ENCODE measurements around the gene GRK3. TPM values are rescaled to one million over a fixed set of nuclear protein-coding genes. Genes with fewer than 3 reads are reported as not detected.

GRK3 gene
- total RNA-seq, 1 donor from 2014 or later = 66.7 TPM

- intact Hi-C loops (cut with micrococcal nuclease) = no loop called here
Observed at GRCh38 chr22:25765801-25766200, 201.3 kb downstream of the GRK3 start.

GRCh38 chr22:25766418-25766817 lies 201.9 kb downstream of the GRK3 start:
- CTCF ChIA-PET = no interaction called here
- ATAC-seq (ENCODE audit: low read depth) = no peak
- Mint-ChIP-seq H3K4me3 (no peak overlapping the region), H3K9me3 (peaks cover 17% of the 10 kb centered on the region), H3K27me3 (peaks cover 2% of the 10 kb centered on the region), H3K36me3 (ENCODE audit: low read depth) (no peaks in the 10 kb centered on the region), H3K4me1 (peaks cover 7% of the 10 kb centered on the region), H3K27ac (no peak overlapping the region)
- intact Hi-C loops (cut with micrococcal nuclease) = no loop called here
- POLR2A ChIA-PET = no interaction called here
- TF ChIP-seq CTCF (IDR thresholded peaks at IDR 0.05) = no peak
- no peak for DNase-seq

More at GRCh38 chr22:25765801-25766200, 201.3 kb downstream of the GRK3 start:
- ChIA-PET CTCF (no interaction called here), POLR2A (no interaction called here)
- Mint-ChIP-seq H3K4me3 (no peak overlapping the region), H3K9me3 (peaks cover 17% of the 10 kb centered on the region), H3K27ac (no peak overlapping the region), H3K4me1 (peaks cover 7% of the 10 kb centered on the region), H3K36me3 (ENCODE audit: low read depth) (no peaks in the 10 kb centered on the region), H3K27me3 (peaks cover 2% of the 10 kb centered on the region)
- ATAC-seq (ENCODE audit: low read depth) (no peak), DNase-seq (no peak)
- no peak for TF ChIP-seq CTCF (IDR thresholded peaks at IDR 0.05)

DNA sequence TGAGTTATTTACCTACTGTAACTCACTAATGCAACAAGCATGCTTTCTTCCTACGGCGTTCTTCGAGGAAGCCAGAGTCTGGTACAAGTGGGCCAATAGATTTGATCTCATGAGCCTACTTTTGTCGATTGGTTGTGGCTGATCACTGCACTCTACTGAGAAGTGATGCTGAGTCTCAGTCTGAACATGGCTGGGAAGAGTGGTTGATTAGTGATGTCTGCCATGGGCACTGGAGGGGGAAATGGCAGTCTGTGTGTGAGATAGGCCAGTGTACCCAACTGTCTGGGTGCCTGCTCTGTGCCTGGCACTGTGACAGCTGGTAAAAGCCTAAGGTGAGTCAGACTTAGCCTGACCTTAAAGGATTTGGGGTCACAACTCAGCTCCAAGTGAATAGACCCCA lies 205.9 kb downstream of the GRK3 start:
- POLR2A ChIA-PET = no interaction called here
- ATAC-seq (ENCODE audit: low read depth) (no peak), DNase-seq (no peak)
- Mint-ChIP-seq H3K27me3 (peaks cover 2% of the 10 kb centered on the region), H3K9me3 (peaks cover 17% of the 10 kb centered on the region), H3K36me3 (ENCODE audit: low read depth) (no peaks in the 10 kb centered on the region), H3K4me1 (peaks cover 12% of the 10 kb centered on the region), H3K27ac (no peak overlapping the region), H3K4me3 (no peak overlapping the region)
- CTCF ChIA-PET = no interaction called here
- no peak for TF ChIP-seq CTCF (IDR thresholded peaks at IDR 0.05)
- intact Hi-C loops (cut with micrococcal nuclease) = loop anchor here (5.0 kb wide), 3 partner anchors 68 to 323 kb away; no protein-coding TSS in a partner anchor

DNA sequence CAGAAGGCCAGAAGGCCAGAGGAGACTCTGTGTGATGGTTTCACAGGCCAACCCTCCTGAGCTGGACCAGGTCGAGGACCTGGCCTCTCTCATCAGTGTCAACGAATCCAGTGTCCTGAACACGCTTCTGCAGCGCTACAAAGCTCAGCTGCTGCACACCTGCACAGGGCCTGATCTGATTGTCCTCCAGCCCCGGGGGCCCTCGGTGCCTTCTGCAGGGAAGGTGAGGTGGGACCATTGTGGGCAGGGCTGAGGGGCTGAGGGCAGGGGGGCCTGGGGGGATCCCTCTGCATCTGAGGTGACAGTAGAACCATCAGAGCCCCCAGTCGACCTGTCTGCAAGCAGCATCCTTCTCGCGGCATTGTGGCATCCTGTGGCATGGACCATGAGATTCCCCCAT lies 207.8 kb downstream of the GRK3 start:
- intact Hi-C loops (cut with micrococcal nuclease) = loop anchor here (2.0 to 5.0 kb wide), 4 partner anchors 70 to 569 kb away; no protein-coding TSS in a partner anchor
- no peak for TF ChIP-seq CTCF (IDR thresholded peaks at IDR 0.05)
- H3K27ac Mint-ChIP-seq = no peak overlapping the region
- peaks cover 12% of the 10 kb centered on the region for H3K4me1 Mint-ChIP-seq
- POLR2A ChIA-PET = no interaction called here
- peaks cover 2% of the 10 kb centered on the region for H3K27me3 Mint-ChIP-seq
- peaks cover under 1% of the 10 kb centered on the region for H3K9me3 Mint-ChIP-seq
- H3K36me3 Mint-ChIP-seq (ENCODE audit: low read depth) = no peaks in the 10 kb centered on the region
- no peak for ATAC-seq (ENCODE audit: low read depth)
- no peak overlapping the region for H3K4me3 Mint-ChIP-seq
- CTCF ChIA-PET = interaction anchor here (1.1 to 4.1 kb wide), 9 partner anchors 9 to 560 kb away, joined by 4 to 32 read pairs (median 9); no protein-coding TSS in a partner anchor
- DNase-seq = no peak

GRCh38 chr22:25774575-25775026 lies 210.1 kb downstream of the GRK3 start:
- H3K9me3 Mint-ChIP-seq = no peaks in the 10 kb centered on the region
- H3K4me3 Mint-ChIP-seq = no peak overlapping the region
- TF ChIP-seq CTCF (IDR thresholded peaks at IDR 0.05) = no peak
- peaks cover 6% of the 10 kb centered on the region for H3K4me1 Mint-ChIP-seq
- intact Hi-C loops (cut with micrococcal nuclease) = loop anchor here (1.0 to 5.0 kb wide), 4 partner anchors 72 to 586 kb away; no protein-coding TSS in a partner anchor
- H3K27ac Mint-ChIP-seq = no peak overlapping the region
- H3K27me3 Mint-ChIP-seq = peaks cover 2% of the 10 kb centered on the region
- no peak for DNase-seq
- ChIA-PET CTCF (interaction anchor here (4.1 kb wide), 1 partner anchor 312 kb away, joined by 32 read pairs; no protein-coding TSS in a partner anchor), POLR2A (no interaction called here)
- no peaks in the 10 kb centered on the region for H3K36me3 Mint-ChIP-seq (ENCODE audit: low read depth)
- ATAC-seq (ENCODE audit: low read depth) = no peak
